Fibroblast of mammary gland (primary cell): ENCODE measurements around the gene AIG1.

ENCODE experiments used
- DNase-seq: peaks from one replicate; pipeline ENCODE4 v3.0.0-alpha.2; 2010; ENCODE audit warnings: low read depth
- H3K4me3 ChIP-seq: 2 replicates; pipeline ENCODE4 v1.5.1; 2011; ENCODE audit warnings: low read depth, mild to moderate bottlenecking, low read length, moderate library complexity; ENCODE audit not compliant: control insufficient read depth
- CTCF ChIP-seq: conservative IDR thresholded peaks from 2 replicates; pipeline ENCODE4 v1.5.1; 2011; ENCODE audit warnings: low read depth, low read length, inconsistent platforms; ENCODE audit not compliant: control insufficient read depth, insufficient read depth

AIG1 gene

DNA sequence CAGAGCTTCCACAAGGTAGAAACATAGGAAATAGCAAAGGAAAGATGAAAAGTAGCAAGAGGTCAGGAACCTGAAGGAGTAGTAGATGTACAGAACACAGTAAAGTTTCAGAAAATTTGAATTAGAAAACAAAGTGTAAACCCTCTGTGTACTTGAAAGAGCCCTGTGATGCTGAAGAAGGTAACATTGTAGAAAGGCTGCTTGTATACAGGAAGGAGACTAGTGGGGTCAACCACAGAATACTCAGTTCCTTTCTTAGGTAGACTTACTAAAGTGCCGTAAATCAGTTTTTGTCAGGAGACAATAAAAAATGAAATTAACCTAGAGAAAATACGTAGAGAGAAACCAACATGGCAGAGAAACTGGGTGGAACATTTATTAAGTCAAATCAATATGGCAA, 149.7 kb downstream of the AIG1 start:
- no peak overlapping the region for H3K4me3 ChIP-seq
- DNase-seq = no peak
- no peak for TF ChIP-seq CTCF

DNA sequence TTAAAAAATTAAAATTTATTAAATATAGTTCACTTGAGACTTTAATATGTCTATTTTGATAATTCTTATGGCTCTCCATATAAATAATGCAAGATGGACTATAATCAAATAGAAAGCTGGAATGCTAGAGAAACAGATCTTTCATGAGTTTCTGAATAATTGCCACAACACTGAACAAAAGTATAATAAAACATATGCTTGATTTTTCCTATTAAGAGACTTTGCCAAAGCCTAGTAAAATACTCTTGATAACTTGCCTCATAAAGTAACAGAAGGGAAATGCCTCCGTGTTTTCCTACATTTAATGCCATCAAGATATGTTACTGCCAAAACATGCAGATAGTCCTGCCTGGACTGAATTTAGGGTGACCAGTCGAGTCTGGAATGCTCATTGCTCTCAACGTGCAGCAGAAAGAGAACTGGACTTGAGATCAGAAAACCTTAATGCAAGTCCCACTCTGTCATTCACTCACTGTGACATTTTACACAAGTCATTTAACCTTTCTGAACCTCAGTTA, 153.2 kb downstream of the AIG1 start:
- no peak for DNase-seq
- no peak overlapping the region for H3K4me3 ChIP-seq
- no peak for TF ChIP-seq CTCF

DNA sequence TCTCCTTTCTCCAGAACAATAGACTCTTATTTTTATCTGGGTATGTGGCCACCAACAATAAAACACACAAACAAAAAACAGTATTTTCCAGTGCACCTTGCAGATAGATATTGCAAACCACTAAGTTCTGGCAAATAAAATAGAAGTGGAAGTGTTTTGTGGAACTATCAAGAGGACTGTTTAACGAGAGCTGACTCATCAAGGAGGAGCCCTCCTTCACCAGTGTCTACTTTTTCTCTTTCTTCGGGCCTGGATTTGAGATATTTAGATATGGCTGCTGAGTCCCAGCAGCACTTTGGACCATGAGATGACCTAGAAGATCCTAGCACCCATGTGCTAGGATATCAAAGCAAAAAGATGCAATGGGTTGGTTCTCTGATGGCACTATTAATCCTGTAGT, 154.7 kb downstream of the AIG1 start:
- TF ChIP-seq CTCF = no peak

DNA sequence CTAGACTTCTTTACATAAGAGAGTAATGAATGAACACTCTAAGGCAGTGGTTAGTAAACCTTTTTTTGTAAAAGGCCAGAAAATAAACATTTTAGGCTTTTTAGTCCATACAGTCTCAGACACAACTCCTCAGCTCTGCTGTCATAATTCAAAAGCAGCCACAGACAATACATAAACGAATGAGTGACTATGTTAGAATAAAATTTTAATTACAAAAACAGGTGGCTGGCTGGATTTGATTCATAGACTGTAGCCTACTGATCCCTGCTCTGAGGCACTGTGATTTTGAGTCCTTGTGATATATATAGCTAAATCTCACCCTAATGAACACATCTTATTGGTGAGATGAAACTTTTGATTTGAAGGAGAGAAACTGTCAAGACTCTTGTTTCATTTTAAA, 155.1 kb downstream of the AIG1 start:
- no peak for TF ChIP-seq CTCF
- no peak for DNase-seq
- H3K4me3 ChIP-seq = no peak overlapping the region

More for the DNA sequence above, 154.7 kb downstream of the AIG1 start:
- H3K4me3 ChIP-seq = no peak overlapping the region
- no peak for DNase-seq

DNA sequence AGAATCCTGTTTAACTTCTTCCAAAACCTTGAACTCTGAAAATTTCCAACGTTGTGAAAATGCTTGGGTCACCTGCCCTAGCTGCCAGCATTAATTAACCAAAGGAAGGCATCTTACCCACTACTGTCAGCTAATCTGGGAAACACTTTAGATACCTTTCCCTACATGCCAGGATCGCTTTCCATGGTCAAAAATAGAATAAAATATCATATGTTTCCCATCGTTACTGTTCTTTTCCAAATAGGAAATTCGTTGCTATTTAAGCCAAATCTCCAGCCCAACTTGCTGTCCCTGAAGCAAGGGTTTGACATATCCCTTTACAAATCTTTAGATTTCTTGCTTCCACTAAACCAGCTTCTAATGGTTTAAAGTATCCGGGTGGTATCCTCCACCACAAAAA, 157.5 kb downstream of the AIG1 start:
- TF ChIP-seq CTCF = no peak
- no peak overlapping the region for H3K4me3 ChIP-seq
- no peak for DNase-seq

- no peak for DNase-seq
- TF ChIP-seq CTCF = no peak
- H3K4me3 ChIP-seq = no peak overlapping the region
Measured at GRCh38 chr6:143221698-143222097, 161.0 kb downstream of the AIG1 start.

GRCh38 chr6:143222310-143222709, 161.6 kb downstream of the AIG1 start:
- no peak for TF ChIP-seq CTCF
- DNase-seq = no peak
- H3K4me3 ChIP-seq = no peak overlapping the region
